Eye (tissue), 1 donor: ENCODE measurements around the gene MYOT.
A peak's percentile ranks its signal among the peaks of the same experiment; 100 is the strongest.
"Not testable (repeated sequence)": the region's sequence is repeated elsewhere in the genome, so short reads cannot be mapped to it uniquely, and the experiment has no call there.

Experiments used
- DNase-seq: peaks from one replicate; pipeline ENCODE4 v3.0.0-alpha.2; 2015

MYOT gene

DNA sequence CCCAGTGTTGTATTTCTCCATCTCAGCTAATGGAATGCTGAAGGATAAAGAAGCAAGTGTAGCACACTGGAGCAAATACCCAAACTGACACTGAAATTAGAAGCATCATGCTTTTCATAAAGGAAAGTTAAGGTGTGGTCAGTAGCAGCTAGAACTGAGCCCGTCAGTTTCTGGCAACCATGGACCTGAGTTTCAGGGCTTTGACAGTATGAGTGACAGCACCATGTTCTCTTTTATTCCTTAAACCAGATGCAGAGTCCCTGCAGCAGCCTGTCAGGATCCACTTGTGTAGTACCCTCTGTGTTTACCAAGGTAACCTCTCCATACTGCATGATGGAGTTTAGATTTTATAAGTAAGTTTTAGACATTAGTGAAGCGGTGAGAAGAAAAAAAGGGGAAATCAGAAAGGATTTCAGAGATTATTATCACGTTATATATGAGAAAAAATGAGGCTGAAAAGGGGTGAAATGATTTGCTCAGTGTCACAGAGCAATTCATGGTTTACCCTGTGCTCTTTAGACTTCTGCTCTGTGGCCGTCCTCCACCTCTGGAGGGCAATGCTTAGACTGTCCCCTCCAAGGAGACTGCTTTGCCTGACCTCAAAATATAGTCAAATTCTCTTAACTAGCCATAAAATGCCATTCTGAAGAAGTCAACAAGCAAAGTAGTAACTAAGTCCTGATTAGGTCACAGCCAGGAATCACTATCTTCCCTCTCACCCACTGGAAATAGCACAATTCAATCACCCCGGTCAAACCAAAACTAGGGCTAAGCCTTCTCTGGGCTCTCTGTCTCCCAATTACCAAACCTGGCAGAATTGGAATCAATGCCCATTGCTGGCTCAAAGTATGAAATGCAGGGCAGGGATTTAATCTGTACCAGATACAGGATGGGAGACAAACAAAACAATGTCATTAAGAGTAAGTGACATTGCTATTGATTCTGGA is 10.5 kb upstream of the MYOT start:
- no peak for DNase-seq

GRCh38 chr5:137858223-137858916 is 9.3 kb upstream of the MYOT start:
- DNase-seq: no peak

DNA sequence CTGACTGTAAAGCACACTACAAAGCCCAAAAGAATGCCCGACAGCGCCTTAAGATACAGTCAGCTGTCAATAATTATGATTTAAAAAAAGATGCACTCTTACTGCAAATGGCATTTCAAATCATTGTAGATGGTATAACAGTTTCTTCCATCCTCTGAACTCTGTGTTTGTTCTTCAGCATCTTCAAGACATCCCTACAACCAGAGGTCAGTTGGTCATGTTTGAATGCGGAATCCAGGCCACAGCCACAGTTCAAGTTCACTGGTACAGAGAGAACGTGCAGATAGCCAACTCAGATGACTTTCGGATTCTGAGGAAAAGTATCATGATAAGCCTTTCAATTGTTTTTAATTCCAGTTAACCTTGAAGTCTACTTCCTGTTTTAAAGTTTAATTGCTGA is 8.7 kb upstream of the MYOT start:
- DNase-seq: no peak

- DNase-seq: no peak
These were observed 5.4 kb upstream of the MYOT start for GRCh38 chr5:137862251-137862650.

DNA sequence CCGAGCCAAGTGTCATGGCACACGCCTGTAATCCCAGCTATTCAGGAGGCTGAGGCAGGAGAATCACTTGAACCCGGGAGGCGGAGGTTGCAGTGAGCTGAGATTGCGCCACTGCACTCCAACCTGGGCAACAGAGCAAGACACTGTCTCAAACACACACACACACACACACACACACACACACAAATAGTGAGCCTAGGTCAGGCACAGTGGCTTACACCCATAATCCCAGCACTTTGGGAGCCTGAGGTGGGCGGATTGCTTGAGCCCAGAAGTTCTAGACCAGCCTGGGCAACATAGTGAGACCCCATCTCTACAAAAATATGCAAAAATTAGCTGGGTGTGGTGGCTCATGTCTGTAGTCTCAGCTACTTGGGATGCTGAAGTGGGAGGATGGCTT is 4.0 kb upstream of the MYOT start:
- not testable (repeated sequence) for DNase-seq

- DNase-seq: no peak
These were observed 895 bp upstream of the MYOT start for GRCh38 chr5:137866541-137867388.

GRCh38 chr5:137870647-137871339 is 3.1 kb downstream of the MYOT start:
- no peak for DNase-seq

- DNase-seq: no peak
These were observed 3.9 kb downstream of the MYOT start for GRCh38 chr5:137871571-137871970.

- no peak for DNase-seq
These were observed 4.8 kb downstream of the MYOT start for GRCh38 chr5:137872466-137872865.

GRCh38 chr5:137876101-137876500 is 8.4 kb downstream of the MYOT start:
- DNase-seq: no peak

- DNase-seq: no peak
These were observed 12.7 kb downstream of the MYOT start for GRCh38 chr5:137880313-137880712.

- no peak for DNase-seq
These were observed 20.2 kb downstream of the MYOT start for GRCh38 chr5:137887831-137888230.

- no peak for DNase-seq
These were observed 20.8 kb downstream of the MYOT start for GRCh38 chr5:137888466-137888862.

GRCh38 chr5:137888863-137889759 is 21.5 kb downstream of the MYOT start, which contains the start of gene PKD2L2:
PKD2L2 (plus strand) TSS chr5:137889457; CDS start chr5:137889492, 35 bp downstream.
- DNase-seq: peak; percentile 93

DNA sequence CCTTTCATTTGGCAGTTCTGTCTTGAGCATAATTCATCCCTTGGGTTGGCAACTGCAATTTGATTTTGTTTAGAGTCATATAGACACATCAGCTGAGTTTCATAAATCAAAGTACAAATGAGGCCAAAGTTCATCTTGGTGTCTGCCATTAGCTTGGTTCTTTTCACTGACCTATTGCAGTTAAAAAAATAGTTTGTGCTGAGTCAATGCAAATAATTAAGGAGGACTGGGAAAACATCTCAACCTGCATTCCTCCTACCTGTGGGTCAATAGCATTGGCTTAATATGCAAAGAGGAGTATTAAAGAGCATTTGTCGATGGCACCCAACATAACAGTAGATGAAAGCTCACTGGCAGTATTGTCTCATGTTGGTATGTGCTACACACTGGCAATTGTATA is 23.2 kb downstream of the MYOT start:
- no peak for DNase-seq

DNA sequence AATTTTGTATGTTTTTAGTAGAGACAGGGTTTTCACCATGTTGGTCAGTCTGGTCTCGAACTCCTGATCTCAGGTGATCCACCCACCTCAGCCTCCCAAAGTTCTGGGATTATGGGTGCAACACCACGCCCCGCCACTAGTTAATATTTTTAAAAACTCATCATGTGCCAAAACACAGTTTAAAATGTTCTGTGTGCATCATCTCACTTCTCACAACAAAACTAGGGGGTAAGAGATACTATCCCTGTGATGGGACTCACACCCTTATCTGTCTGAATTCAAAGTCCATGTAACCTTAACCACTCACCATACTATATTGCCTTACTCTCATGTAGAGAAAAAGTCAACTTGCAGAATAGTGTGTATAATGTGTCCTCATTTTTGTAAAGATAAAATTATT is 24.2 kb downstream of the MYOT start:
- no peak for DNase-seq

DNA sequence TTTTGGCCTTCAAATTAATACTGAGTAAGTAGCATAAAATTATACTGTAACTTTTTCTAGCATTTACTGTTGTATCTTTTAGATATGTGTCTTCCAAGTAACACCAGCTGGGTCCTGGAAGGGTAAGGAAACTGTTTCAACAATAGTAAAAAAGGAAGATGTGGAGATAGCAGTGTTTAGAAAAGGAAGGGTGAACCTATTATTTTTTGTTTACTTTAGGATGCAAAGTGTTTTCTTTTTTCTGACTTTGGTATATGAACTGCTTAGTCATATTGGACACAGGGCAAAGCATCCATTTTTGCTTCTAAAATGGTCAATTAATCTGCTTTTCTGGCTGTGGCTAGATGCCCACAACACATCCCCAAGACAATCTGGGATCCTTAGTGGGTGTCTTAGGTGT is 26.9 kb downstream of the MYOT start:
- no peak for DNase-seq

GRCh38 chr5:137896560-137896959 is 28.9 kb downstream of the MYOT start:
- no peak for DNase-seq

GRCh38 chr5:137899493-137899892 is 31.8 kb downstream of the MYOT start:
- DNase-seq: no peak

- DNase-seq: no peak
These were observed 33.6 kb downstream of the MYOT start for GRCh38 chr5:137901011-137901817.
